Measurements from ENCODE around the gene MMS22L. TPM values are rescaled to one million over a fixed set of nuclear protein-coding genes. Genes with fewer than 3 reads are reported as not detected.

The MMS22L gene
- total and polyA plus RNA-seq, 2 of the 13 experiments (the other 11 are each of a cell fraction or from before 2014, with no cell fraction given) = 6.2 to 32.9 TPM

- DNase-seq (ENCODE audit: low spot score) (no peak), ATAC-seq (no peak), FAIRE-seq (no peak)
- Histone ChIP-seq H2AFZ (ENCODE audit: low read length) (no peak overlapping the region), H3K36me3 (replicated peaks in 1 of 2; ENCODE audit: control insufficient read depth in 1 of 2, insufficient read depth in 2 of 2, low read length in 2 of 2) (no peaks in the 10 kb centered on the region), H4K20me1 (ENCODE audit: insufficient read depth, low read length) (no peaks in the 10 kb centered on the region), H3K27ac (ENCODE audit: extremely low read length, insufficient read depth, low read length) (no peak overlapping the region), H3K9me3 (ENCODE audit: low read length) (no peaks in the 10 kb centered on the region), H3K27me3 (ENCODE audit: control insufficient read depth in 1 of 2, insufficient read depth in 2 of 2, low read length in 2 of 2) (no peaks in the 10 kb centered on the region; a peak in 1 of 5 replicates), H3K4me1 (ENCODE audit: insufficient read depth, low read length) (no peaks in the 10 kb centered on the region), H3K79me2 (ENCODE audit: insufficient read depth, low read length) (no peaks in the 10 kb centered on the region), H3K4me3 (replicated peaks in 1 of 3; ENCODE audit: insufficient read depth in 1 of 3, low read depth in 2 of 3, low read length in 3 of 3) (no peak overlapping the region), H3K9ac (ENCODE audit: insufficient read depth, low read depth, low read length) (no peak overlapping the region), H3K4me2 (ENCODE audit: low read depth, low read length) (no peak overlapping the region)
- ChIA-PET POLR2A (no interaction called here), CTCF (ENCODE audit: low intra/inter-chr PET ratio, low total read pairs) (no interaction called here)
- no peak for TF ChIP-seq ATRX (CRISPR knock-in tag; IDR thresholded peaks at IDR 0.05; ENCODE audit: borderline replicate concordance)
- no peak for TF ChIP-seq FIP1L1 (IDR thresholded peaks at IDR 0.05; ENCODE audit: borderline replicate concordance, insufficient read depth, low read depth, low read length)
- TF ChIP-seq NFYB (CRISPR knock-in tag; IDR thresholded peaks at IDR 0.05) = no peak
- no peak for TF ChIP-seq ZNF83 (CRISPR knock-in tag; IDR thresholded peaks at IDR 0.05; ENCODE audit: borderline replicate concordance)
- no peak for TF ChIP-seq PRDM15 (CRISPR knock-in tag; IDR thresholded peaks at IDR 0.05)
- TF ChIP-seq HCFC1 (IDR thresholded peaks at IDR 0.05; ENCODE audit: low read depth, low read length) = no peak
- TF ChIP-seq ISX (CRISPR knock-in tag; conservative IDR thresholded peaks at IDR 0.05) = no peak
- no peak for TF ChIP-seq ZNF318 (CRISPR knock-in tag; IDR thresholded peaks at IDR 0.05)
- in situ Hi-C loops (cut with HindIII; ENCODE audit: extremely low pct_ligation_motif_present, low pct_unique_long_range_greater_than_20kb) = no loop called here
- intact Hi-C loops (cut with micrococcal nuclease; ENCODE audit: unreplicated experiment) = no loop called here
- no TSS peak for BruUV-seq (replicated peaks)
Observed at GRCh38 chr6:97114645-97115044, 168.4 kb downstream of the MMS22L start.

Data from HepG2 (cell line).